ENCODE measurements around the gene NKAIN1. TPM values are rescaled to one million over a fixed set of nuclear protein-coding genes. Genes with fewer than 3 reads are reported as not detected.
"Not testable (repeated sequence)": the region's sequence is repeated elsewhere in the genome, so short reads cannot be mapped to it uniquely, and the experiment has no call there.

NKAIN1 gene
- total RNA-seq, 2 experiments from 2014 or later, result 0.57 to 0.97 TPM

DNA sequence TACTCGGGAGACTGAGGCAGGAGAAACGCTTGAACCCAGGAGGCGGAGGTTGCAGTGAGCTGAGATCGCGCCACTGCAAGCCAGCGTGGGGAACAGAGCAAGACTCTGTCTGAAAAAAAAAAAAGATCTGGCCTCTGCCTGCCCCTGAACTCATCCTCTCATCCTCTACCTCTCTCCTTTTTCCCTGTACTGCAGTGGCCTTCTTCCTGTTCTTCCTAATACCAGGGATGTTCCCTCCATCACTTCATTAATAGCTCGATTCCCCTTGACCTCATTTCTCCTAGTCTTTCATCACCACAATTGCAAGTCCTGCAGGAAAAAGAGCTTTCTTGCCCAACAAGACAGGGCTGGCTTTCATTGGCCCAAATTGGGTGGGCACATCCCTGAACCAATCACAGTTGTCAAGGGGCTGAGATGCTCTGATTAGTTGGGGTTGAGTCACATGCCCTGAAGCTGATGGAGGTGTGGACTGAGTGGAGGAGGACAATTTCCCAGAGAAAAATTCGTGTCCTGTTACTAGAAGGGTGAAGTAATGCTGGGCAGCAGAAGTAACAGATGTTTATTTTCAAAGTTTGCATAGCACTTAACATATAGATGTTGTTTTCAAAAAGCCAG, 87.4 kb downstream of the NKAIN1 start:
- Mint-ChIP-seq H3K4me3 (no peak overlapping the region), H3K27ac (no peak overlapping the region), H3K36me3 (no peaks in the 10 kb centered on the region)

DNA sequence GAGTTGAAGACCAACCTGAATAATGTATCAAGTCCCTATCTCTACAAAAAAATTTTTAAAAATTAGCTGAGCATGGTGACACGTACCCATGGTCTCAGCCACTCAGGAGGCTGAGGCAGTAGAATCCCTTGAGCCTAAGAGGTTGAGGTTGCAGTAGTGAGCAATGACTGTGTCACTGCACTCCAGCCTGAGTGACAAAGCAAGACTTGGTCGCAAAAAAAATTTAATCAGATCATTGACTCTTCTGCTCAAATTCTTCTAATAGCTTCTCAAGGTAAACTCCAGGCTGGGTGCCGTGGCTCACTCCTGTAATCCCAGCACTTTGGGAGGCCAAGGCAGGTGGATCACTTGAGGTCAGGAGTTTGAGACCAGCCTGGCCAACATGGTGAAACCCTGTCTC, 88.3 kb downstream of the NKAIN1 start:
- Mint-ChIP-seq H3K27me3 (peaks cover 20% of the 10 kb centered on the region), H3K4me1 (peaks cover 4% of the 10 kb centered on the region), H3K36me3 (no peaks in the 10 kb centered on the region), H3K27ac (no peak overlapping the region), H3K9me3 (no peaks in the 10 kb centered on the region), H3K4me3 (no peak overlapping the region)
- DNase-seq (no peak), ATAC-seq (ENCODE audit: low read depth) (no peak)
- POLR2A ChIA-PET, result no interaction called here

More for the DNA sequence above, 87.4 kb downstream of the NKAIN1 start:
- ATAC-seq (ENCODE audit: low read depth), result no peak
- Mint-ChIP-seq H3K27me3 (peaks cover 19% of the 10 kb centered on the region), H3K4me1 (peaks cover 4% of the 10 kb centered on the region), H3K9me3 (no peaks in the 10 kb centered on the region)
- POLR2A ChIA-PET, result interaction anchor here (0.6 to 0.7 kb wide), 2 partner anchors 99 to 145 kb away, joined by 3 to 4 read pairs; no protein-coding TSS in a partner anchor
- DNase-seq, result no peak

DNA sequence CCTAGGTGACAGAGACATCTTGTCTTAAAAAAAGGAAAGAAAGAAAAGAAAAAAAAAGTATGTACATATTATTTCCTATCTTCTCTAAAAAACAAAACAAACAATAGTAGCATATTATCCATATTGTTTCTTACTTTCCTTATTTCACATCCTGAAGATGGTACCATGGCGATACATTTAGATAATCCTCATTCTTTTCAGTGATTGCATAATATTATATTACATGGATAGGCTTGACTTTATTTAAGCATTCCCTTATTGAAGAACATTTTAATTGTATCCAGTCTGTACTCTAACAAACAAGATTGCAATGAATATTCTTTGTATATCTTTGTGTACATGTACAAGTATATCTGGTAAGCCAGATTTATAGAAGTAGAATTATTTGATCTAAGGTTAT, 91.3 kb downstream of the NKAIN1 start:
- H3K36me3 Mint-ChIP-seq, result no peaks in the 10 kb centered on the region
- no peak for DNase-seq
- peaks cover 17% of the 10 kb centered on the region for H3K27me3 Mint-ChIP-seq
- H3K9me3 Mint-ChIP-seq, result no peaks in the 10 kb centered on the region
- H3K4me1 Mint-ChIP-seq, result no peaks in the 10 kb centered on the region
- no peak overlapping the region for H3K27ac Mint-ChIP-seq
- POLR2A ChIA-PET, result no interaction called here
- no peak for ATAC-seq (ENCODE audit: low read depth)
- H3K4me3 Mint-ChIP-seq, result no peak overlapping the region

DNA sequence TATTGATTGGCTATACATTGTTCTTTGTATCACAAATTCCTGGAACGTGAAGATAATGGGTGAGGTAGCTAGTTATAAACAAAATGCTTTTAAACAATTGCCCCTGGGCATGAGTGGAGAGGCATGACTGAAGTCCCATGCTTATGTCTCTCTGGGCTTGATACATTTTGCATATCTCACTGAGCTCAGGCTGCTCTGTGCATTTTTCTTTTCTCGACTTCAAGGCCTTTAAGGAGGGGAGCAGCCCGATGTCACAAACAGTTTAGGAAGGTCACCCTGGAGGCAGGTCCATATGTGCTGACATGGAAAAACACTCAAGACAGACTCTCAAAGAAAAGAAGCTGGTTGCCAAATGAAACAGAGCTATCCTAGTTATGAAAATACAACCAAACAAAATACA, 94.0 kb downstream of the NKAIN1 start:
- DNase-seq (no peak), ATAC-seq (ENCODE audit: low read depth) (no peak)
- Mint-ChIP-seq H3K9me3 (no peaks in the 10 kb centered on the region), H3K27me3 (peaks cover 7% of the 10 kb centered on the region), H3K4me1 (no peaks in the 10 kb centered on the region), H3K36me3 (no peaks in the 10 kb centered on the region), H3K4me3 (no peak overlapping the region), H3K27ac (no peak overlapping the region)
- POLR2A ChIA-PET, result interaction anchor here (1.0 kb wide), 1 partner anchor 8 kb away, joined by 3 read pairs; no protein-coding TSS in a partner anchor

DNA sequence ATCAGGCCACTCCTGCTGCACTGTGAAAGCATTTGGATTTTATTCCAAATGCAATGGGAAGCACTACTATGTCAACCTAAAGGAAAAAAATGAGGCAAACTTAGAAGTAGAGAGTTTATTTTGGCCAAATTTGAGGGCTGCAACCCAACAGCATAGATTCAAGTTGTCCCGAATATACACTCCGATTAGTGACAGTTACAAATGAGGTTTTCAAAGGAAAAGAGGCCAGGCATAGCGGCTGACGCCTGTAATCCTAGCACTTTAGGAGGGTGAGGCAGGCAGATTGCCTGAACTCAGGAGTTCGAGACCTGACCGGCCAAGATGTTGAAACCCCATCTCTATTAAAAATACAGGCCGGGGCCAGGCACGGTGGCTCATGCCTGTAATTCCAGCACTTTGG, 95.2 kb downstream of the NKAIN1 start:
- Mint-ChIP-seq H3K27me3 (peaks cover 7% of the 10 kb centered on the region), H3K9me3 (no peaks in the 10 kb centered on the region), H3K4me3 (no peak overlapping the region), H3K36me3 (no peaks in the 10 kb centered on the region), H3K27ac (no peak overlapping the region), H3K4me1 (no peaks in the 10 kb centered on the region)
- DNase-seq, result no peak
- ATAC-seq (ENCODE audit: low read depth), result no peak
- POLR2A ChIA-PET, result no interaction called here

DNA sequence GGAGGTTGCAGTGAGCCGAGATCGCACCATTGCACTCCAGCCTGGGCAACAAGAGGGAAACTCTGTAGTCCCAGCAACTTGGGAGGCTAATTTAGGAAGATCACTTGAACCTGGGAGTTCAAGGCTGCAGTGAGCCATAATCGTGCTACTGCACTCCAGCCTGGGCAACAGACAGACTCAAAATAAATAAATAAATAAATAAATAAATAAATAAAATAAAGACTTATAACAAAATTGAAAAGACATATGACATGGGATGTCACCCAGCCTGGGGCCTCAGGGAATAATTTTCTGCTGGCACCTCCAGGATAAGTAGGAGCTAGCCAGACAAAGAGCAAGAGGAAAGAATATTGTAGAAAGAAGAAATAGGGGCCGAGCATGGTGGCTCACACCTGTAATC, 96.2 kb downstream of the NKAIN1 start:
- POLR2A ChIA-PET, result interaction anchor here (0.6 kb wide), 1 partner anchor 75 kb away, joined by 4 read pairs; no protein-coding TSS in a partner anchor
- Mint-ChIP-seq H3K4me1 (no peaks in the 10 kb centered on the region), H3K9me3 (no peaks in the 10 kb centered on the region), H3K27me3 (peaks cover 5% of the 10 kb centered on the region), H3K36me3 (no peaks in the 10 kb centered on the region), H3K27ac (no peak overlapping the region), H3K4me3 (no peak overlapping the region)
- DNase-seq (no peak), ATAC-seq (ENCODE audit: low read depth) (no peak)

DNA sequence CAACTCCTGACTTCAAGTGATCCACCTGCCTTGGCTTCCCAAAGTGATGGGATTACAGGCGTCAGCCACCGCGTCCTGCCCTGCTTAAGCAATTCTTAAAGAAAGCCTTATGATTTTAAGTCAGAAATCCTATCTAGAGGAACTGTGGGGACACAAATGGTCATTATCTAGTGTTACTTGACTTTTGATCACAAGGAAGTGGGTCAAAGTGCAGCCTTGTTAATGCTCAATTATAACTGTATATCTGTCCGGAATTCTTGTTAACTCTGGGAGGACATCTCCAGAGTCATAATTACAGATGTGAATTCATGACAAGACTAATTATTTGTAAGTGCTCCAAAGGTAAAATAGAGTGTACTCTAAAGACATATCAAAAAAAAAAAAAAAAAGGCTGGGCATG, 97.3 kb downstream of the NKAIN1 start:
- no peaks in the 10 kb centered on the region for H3K36me3 Mint-ChIP-seq
- POLR2A ChIA-PET, result no interaction called here
- DNase-seq, result no peak

DNA sequence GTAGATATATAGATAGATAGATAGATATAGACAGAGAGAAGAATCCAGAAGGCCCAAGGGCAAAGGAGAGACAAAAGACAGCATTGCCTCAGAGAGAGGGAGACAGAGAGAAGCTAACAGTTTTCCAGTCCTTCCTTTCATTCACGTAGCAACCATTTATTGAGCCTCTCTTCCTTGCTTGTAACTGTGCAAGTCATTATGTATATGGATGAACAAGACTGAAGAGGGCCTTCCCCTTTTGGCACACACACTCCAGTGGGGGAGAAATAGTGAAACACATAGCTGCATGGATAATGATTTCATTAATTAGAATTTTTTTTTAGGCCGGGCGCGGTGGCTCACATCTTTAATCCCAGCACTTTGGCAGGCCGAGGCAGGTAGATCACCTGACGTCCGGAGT, 99.4 kb downstream of the NKAIN1 start:
- H3K4me3 Mint-ChIP-seq, result no peak overlapping the region
- peaks cover 6% of the 10 kb centered on the region for H3K27me3 Mint-ChIP-seq
- H3K4me1 Mint-ChIP-seq, result no peaks in the 10 kb centered on the region
- H3K9me3 Mint-ChIP-seq, result no peaks in the 10 kb centered on the region
- no peak for DNase-seq
- POLR2A ChIA-PET, result interaction anchor here (0.7 kb wide), 1 partner anchor 317 kb away, joined by 3 read pairs; no protein-coding TSS in a partner anchor
- no peak overlapping the region for H3K27ac Mint-ChIP-seq
- no peak for ATAC-seq (ENCODE audit: low read depth)
- no peaks in the 10 kb centered on the region for H3K36me3 Mint-ChIP-seq

More for the DNA sequence above, 97.3 kb downstream of the NKAIN1 start:
- H3K27me3 Mint-ChIP-seq, result peaks cover 4% of the 10 kb centered on the region
- no peak for ATAC-seq (ENCODE audit: low read depth)
- no peak overlapping the region for H3K27ac Mint-ChIP-seq
- H3K9me3 Mint-ChIP-seq, result no peaks in the 10 kb centered on the region
- no peaks in the 10 kb centered on the region for H3K4me1 Mint-ChIP-seq
- no peak overlapping the region for H3K4me3 Mint-ChIP-seq

DNA sequence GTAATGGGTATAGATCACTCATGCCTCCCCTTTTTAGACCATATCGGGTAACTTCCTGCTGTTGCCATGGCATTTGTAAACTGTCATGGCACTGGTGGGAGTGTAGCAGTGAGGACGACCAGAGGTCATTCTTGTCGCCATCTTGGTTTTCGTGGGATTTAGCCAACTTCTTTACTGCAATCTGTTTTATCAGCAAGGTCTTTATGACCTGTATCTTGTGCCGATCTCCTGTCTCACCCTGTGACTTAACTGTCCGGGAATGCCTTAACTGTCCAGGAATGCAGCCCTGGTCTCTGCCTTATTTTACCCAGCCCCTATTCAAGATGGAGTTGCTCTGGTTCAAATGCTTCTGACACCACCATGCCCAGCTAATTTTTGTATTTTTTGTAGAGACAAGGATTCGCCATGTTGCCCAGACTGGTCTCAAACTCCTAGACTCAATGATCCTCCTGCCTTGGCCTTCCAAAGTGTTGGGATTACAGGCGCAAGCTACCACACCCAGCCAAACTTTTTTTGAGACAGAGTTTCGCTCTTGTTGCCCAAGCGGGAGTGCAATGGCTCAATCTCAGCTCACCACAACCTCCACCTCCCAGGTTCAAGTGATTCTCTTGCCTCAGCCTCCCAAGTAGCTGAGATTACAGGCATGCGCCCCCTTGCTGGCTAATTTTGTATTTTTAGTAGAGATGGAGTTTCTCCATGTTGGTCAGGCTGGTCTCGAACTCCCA, 100.7 kb downstream of the NKAIN1 start:
- H3K4me3 Mint-ChIP-seq; H3K9me3 Mint-ChIP-seq; H3K27me3 Mint-ChIP-seq; DNase-seq; ATAC-seq (ENCODE audit: low read depth); H3K4me1 Mint-ChIP-seq; POLR2A ChIA-PET; H3K27ac Mint-ChIP-seq; H3K36me3 Mint-ChIP-seq: not testable (repeated sequence)

DNA sequence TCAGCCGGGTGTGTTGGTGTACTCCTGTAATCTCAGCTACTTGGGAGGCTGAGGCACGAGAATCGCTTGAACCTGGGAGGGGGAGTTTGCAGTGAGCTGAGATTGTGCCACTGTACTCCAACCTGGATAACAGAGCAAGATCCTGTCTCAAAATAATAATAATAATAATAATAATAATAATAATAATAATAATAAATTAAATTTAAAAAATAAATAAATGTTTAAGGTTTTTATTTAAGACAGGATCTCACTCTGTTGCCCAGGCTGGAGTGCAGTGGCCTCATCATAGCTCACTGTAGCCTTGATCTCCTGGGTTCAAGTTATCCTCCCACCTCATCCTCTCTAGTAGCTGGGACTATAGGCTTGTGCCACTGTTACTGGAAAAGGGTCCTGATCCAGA, 101.8 kb downstream of the NKAIN1 start:
- H3K27me3 Mint-ChIP-seq; H3K36me3 Mint-ChIP-seq; H3K4me3 Mint-ChIP-seq; H3K27ac Mint-ChIP-seq; ATAC-seq (ENCODE audit: low read depth); H3K9me3 Mint-ChIP-seq; H3K4me1 Mint-ChIP-seq; DNase-seq; POLR2A ChIA-PET: not testable (repeated sequence)

DNA sequence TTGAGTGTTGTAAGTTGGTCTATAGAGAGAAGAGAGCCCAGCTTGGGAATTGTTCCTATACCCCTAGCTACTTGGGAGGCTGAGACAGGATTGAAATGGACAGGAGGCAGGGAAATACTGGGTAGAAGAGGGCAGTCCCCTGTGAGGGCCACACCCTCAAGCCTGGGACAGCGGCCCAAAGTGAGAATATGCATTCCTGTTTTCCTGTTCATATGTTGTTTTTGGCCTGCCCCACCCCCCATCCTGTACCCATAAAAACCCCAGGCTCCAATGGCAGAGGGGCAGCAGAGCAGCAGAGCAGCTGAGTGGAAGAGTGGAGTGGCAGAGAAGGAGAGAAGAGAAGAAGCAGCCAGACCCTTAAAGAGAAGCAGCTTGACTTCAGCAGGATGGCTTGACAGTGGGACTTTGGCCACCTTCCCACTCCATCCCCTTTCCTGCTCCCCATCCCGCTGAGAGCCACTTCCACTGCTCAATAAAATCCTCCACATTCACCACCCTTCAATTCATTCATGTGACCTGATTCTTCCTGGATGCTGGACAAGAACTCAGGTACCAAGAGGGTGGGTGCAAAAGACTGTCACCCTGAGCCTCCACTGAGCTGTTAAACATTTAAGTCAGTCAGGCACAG, 103.6 kb downstream of the NKAIN1 start:
- no peaks in the 10 kb centered on the region for H3K4me1 Mint-ChIP-seq
- ATAC-seq (ENCODE audit: low read depth) (no peak), DNase-seq (no peak)
- H3K27me3 Mint-ChIP-seq, result peaks cover 11% of the 10 kb centered on the region
- no peak overlapping the region for H3K27ac Mint-ChIP-seq
- H3K4me3 Mint-ChIP-seq, result no peak overlapping the region
- POLR2A ChIA-PET, result no interaction called here
- no peaks in the 10 kb centered on the region for H3K9me3 Mint-ChIP-seq
- no peaks in the 10 kb centered on the region for H3K36me3 Mint-ChIP-seq

DNA sequence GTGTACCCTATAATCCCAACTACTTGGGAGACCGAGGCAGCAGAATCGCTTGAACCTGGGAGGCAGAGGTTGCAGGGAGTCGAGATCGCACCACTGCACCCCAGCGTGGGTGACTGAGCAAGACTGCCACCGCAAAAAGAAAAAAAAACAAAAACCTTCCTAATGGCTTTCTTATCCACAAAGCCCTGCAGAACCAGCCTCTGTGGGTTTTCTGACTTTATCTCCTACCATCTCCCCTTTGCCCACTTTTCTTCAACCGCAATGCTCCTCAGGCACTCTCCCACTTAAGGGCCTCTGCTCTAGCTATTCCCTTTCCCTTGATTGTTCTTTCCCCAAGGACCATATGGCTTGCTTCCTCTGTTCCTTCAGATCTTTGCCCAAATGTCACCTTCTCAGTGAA, 106.3 kb downstream of the NKAIN1 start:
- ATAC-seq (ENCODE audit: low read depth), result no peak
- no peaks in the 10 kb centered on the region for H3K9me3 Mint-ChIP-seq
- H3K4me1 Mint-ChIP-seq, result no peaks in the 10 kb centered on the region
- H3K27ac Mint-ChIP-seq, result no peak overlapping the region
- no peak for DNase-seq
- H3K4me3 Mint-ChIP-seq, result no peak overlapping the region
- no peaks in the 10 kb centered on the region for H3K36me3 Mint-ChIP-seq
- H3K27me3 Mint-ChIP-seq, result peaks cover 11% of the 10 kb centered on the region
- POLR2A ChIA-PET, result no interaction called here

Measured in activated naive CD8-positive, alpha-beta T cell treated with anti-CD3 and anti-CD28 coated beads, Interleukin-2, amount 10 ng/mL, durations not matched to agents 7 days and 5 days (primary cell).